Activated CD4-positive, alpha-beta T cell treated with anti-CD3 and anti-CD28 coated beads for 24 hours (primary cell): ENCODE measurements around the gene GRWD1.

Experiments used
- DNase-seq, 2 donors: peaks; one replicate each; pipeline ENCODE4 v3.0.0-alpha.2; 2020; ENCODE audit warnings: low read depth in 2 of 2

The GRWD1 gene

GRCh38 chr19:48497728-48498594 lies 52.2 kb downstream of the GRWD1 start:
- DNase-seq, result no peak

- DNase-seq, result no peak
Observed at GRCh38 chr19:48498595-48499311, 53.0 kb downstream of the GRWD1 start.

GRCh38 chr19:48499316-48500090 lies 53.7 kb downstream of the GRWD1 start:
- no peak for DNase-seq

- no peak for DNase-seq
Observed at GRCh38 chr19:48500830-48501493, 55.2 kb downstream of the GRWD1 start.

GRCh38 chr19:48501494-48502349 lies 55.9 kb downstream of the GRWD1 start:
- peak in 1 of 2 donors; percentile 53 for DNase-seq

- DNase-seq, result no peak
Observed at GRCh38 chr19:48502350-48503018, 56.7 kb downstream of the GRWD1 start.

- no peak for DNase-seq
Observed at GRCh38 chr19:48506138-48506733, 60.5 kb downstream of the GRWD1 start.
